HEK293 (cell line): Measurements from ENCODE around the gene CAPN8.

Experiments used
- REST ChIP-seq: fragments of 450-650 bp; formaldehyde crosslinking; IDR thresholded peaks from 2 replicates; pipeline ENCODE4 v1.5.1; 2016; ENCODE audit warnings: missing biosample characterization, missing genetic modification characterization
- ZBTB20 ChIP-seq: fragments of 450-650 bp; formaldehyde crosslinking; IDR thresholded peaks from 2 replicates; pipeline ENCODE4 v1.5.1; 2016; ENCODE audit warnings: missing biosample characterization, missing genetic modification characterization
- ZNF266 ChIP-seq: fragments of 450-650 bp; formaldehyde crosslinking; IDR thresholded peaks from 2 replicates; pipeline ENCODE4 v1.5.1; 2016; ENCODE audit warnings: missing biosample characterization, missing genetic modification characterization, low read depth
- ZNF274 ChIP-seq, 2 experiments: fragments of 200-500 bp in 1 of 2; fragments of 450-650 bp in 1 of 2; sonication (Bioruptor generic) in 1 of 2; formaldehyde crosslinking in 1 of 2; IDR thresholded peaks; 2 replicates each; pipeline versions ENCODE4 v1.5.1 to v1.6.1; 2014 to 2016; ENCODE audit warnings: borderline replicate concordance in 1 of 2, inconsistent platforms in 1 of 2, low read length in 1 of 2, missing biosample characterization in 1 of 2, missing genetic modification characterization in 1 of 2
- ZNF704 ChIP-seq: fragments of 450-650 bp; formaldehyde crosslinking; IDR thresholded peaks from 2 replicates; pipeline ENCODE4 v1.5.1; 2016; ENCODE audit warnings: missing biosample characterization, missing genetic modification characterization

GRCh38 chr1:223609066-223609465 is 56.4 kb downstream of the CAPN8 start:
- TF ChIP-seq ZBTB20 (tag by site-specific recombination) = no peak
- TF ChIP-seq REST (tag by site-specific recombination) = no peak
- TF ChIP-seq ZNF274 (IDR thresholded peaks at IDR 0.05; ENCODE audit: low read length) = no peak
- TF ChIP-seq ZNF274 (tag by site-specific recombination; IDR thresholded peaks at IDR 0.05; ENCODE audit: borderline replicate concordance) = no peak
- TF ChIP-seq ZNF704 (tag by site-specific recombination) = no peak
- TF ChIP-seq ZNF266 = no peak
